ENCODE data around the gene PRKAG2. TPM values are rescaled to one million over a fixed set of nuclear protein-coding genes. Genes with fewer than 3 reads are reported as not detected.

The PRKAG2 gene
- total RNA-seq, 2 experiments from 2014 or later = 39.3 to 42.3 TPM

GRCh38 chr7:151693140-151693539, 183.8 kb downstream of the PRKAG2 start:
- H3K4me1 Mint-ChIP-seq (ENCODE audit: low read depth) = peaks cover 5% of the 10 kb centered on the region
- ChIA-PET POLR2A (no interaction called here), CTCF (no interaction called here)
- ATAC-seq (ENCODE audit: poor library complexity) (no peak), DNase-seq (no peak)
- no peaks in the 10 kb centered on the region for H3K27me3 Mint-ChIP-seq
- H3K9me3 Mint-ChIP-seq = no peaks in the 10 kb centered on the region
- no peaks in the 10 kb centered on the region for H3K4me1 ChIP-seq (ENCODE audit: insufficient read depth, low read length)
- no peaks in the 10 kb centered on the region for H3K27me3 ChIP-seq (ENCODE audit: control insufficient read depth in 1 of 2, insufficient read depth in 2 of 2, low read length in 2 of 2)
- no peak overlapping the region for H3K27ac Mint-ChIP-seq
- H3K36me3 ChIP-seq (ENCODE audit: insufficient read depth, low read length) = peaks cover 2% of the 10 kb centered on the region
- no peak overlapping the region for H3K27ac ChIP-seq (ENCODE audit: low read depth in 1 of 2, low read length in 2 of 2)
- no peak for TF ChIP-seq CTCF (IDR thresholded peaks at IDR 0.05)
- intact Hi-C loops (cut with DNase I, micrococcal nuclease) = no loop called here
- H3K36me3 Mint-ChIP-seq (ENCODE audit: low read depth) = no peaks in the 10 kb centered on the region
- H3K4me3 ChIP-seq (ENCODE audit: low read length) = no peak overlapping the region
- H3K9me3 ChIP-seq (ENCODE audit: control insufficient read depth in 1 of 2, insufficient read depth in 1 of 2, low read length in 2 of 2) = no peaks in the 10 kb centered on the region
- no peak overlapping the region for H3K4me3 Mint-ChIP-seq

DNA sequence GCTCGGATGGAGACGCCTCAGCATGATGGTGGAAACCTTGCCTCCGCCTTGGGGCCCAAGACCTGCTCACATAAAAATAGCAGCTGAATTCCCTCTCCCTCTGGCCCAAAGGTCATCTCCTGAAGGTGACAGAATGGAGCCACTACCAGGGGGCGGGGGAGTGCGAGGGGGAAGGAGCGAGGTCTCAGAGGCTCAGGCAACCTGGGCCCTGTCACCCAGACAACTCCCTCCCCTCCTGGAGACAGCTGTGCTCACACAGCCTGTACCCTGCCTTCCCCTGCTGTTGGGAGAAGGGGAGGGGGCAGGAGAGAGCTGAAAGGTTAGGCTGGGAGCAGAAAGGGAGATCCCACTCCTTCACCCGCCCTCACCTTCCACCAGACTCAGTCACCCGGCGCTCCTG, 184.2 kb downstream of the PRKAG2 start:
- POLR2A ChIA-PET = no interaction called here

DNA sequence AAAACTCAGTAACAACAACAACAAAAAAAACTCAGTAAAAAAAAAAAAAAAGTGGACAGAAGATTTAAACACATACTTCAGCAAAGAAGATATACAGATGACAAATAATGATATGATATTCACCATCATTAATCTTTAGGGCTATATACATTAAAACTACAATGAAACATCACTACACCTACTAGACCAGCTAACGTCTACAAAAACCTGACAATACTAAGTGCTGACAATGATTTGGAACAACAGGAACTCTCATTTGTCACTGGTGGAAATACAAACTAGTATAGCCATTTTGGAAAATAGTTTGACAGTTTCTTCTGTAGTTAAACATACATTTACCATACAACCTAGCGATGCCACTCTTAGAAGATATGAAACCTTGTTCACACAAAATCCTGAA, 185.5 kb downstream of the PRKAG2 start:
- H3K9me3 Mint-ChIP-seq = no peaks in the 10 kb centered on the region
- no peak overlapping the region for H3K27ac Mint-ChIP-seq
- H3K4me1 Mint-ChIP-seq (ENCODE audit: low read depth) = peaks cover 5% of the 10 kb centered on the region
- POLR2A ChIA-PET = no interaction called here
- Histone ChIP-seq H3K27me3 (ENCODE audit: control insufficient read depth in 1 of 2, insufficient read depth in 2 of 2, low read length in 2 of 2) (no peaks in the 10 kb centered on the region), H3K9me3 (ENCODE audit: control insufficient read depth in 1 of 2, insufficient read depth in 1 of 2, low read length in 2 of 2) (no peaks in the 10 kb centered on the region), H3K36me3 (ENCODE audit: insufficient read depth, low read length) (peaks cover 2% of the 10 kb centered on the region), H3K27ac (ENCODE audit: low read depth in 1 of 2, low read length in 2 of 2) (no peak overlapping the region), H3K4me3 (ENCODE audit: low read length) (no peak overlapping the region), H3K4me1 (ENCODE audit: insufficient read depth, low read length) (no peaks in the 10 kb centered on the region)
- intact Hi-C loops (cut with DNase I, micrococcal nuclease) = no loop called here
- ATAC-seq (ENCODE audit: poor library complexity) (no peak), DNase-seq (no peak)
- no peak for TF ChIP-seq CTCF (IDR thresholded peaks at IDR 0.05)
- CTCF ChIA-PET = interaction anchor here (0.7 kb wide), 1 partner anchor 472 kb away, joined by 3 read pairs; no protein-coding TSS in a partner anchor
- H3K27me3 Mint-ChIP-seq = no peaks in the 10 kb centered on the region
- no peaks in the 10 kb centered on the region for H3K36me3 Mint-ChIP-seq (ENCODE audit: low read depth)
- H3K4me3 Mint-ChIP-seq = no peak overlapping the region

More for the DNA sequence above, 184.2 kb downstream of the PRKAG2 start:
- no peaks in the 10 kb centered on the region for H3K9me3 Mint-ChIP-seq
- Histone ChIP-seq H3K4me3 (ENCODE audit: low read length) (no peak overlapping the region), H3K27ac (ENCODE audit: low read depth in 1 of 2, low read length in 2 of 2) (no peak overlapping the region), H3K27me3 (ENCODE audit: control insufficient read depth in 1 of 2, insufficient read depth in 2 of 2, low read length in 2 of 2) (no peaks in the 10 kb centered on the region), H3K9me3 (ENCODE audit: control insufficient read depth in 1 of 2, insufficient read depth in 1 of 2, low read length in 2 of 2) (no peaks in the 10 kb centered on the region), H3K4me1 (ENCODE audit: insufficient read depth, low read length) (no peaks in the 10 kb centered on the region), H3K36me3 (ENCODE audit: insufficient read depth, low read length) (peaks cover 2% of the 10 kb centered on the region)
- H3K36me3 Mint-ChIP-seq (ENCODE audit: low read depth) = no peaks in the 10 kb centered on the region
- ATAC-seq (ENCODE audit: poor library complexity) (no peak), DNase-seq (no peak)
- H3K27ac Mint-ChIP-seq = no peak overlapping the region
- CTCF ChIA-PET = no interaction called here
- intact Hi-C loops (cut with DNase I, micrococcal nuclease) = no loop called here
- H3K4me3 Mint-ChIP-seq = no peak overlapping the region
- TF ChIP-seq CTCF (IDR thresholded peaks at IDR 0.05) = no peak
- no peaks in the 10 kb centered on the region for H3K27me3 Mint-ChIP-seq
- peaks cover 5% of the 10 kb centered on the region for H3K4me1 Mint-ChIP-seq (ENCODE audit: low read depth)
